PC-3 (cell line): Measurements from ENCODE around the gene APOO. TPM values are rescaled to one million over a fixed set of nuclear protein-coding genes. Genes with fewer than 3 reads are reported as not detected.

Experiments used
- ATAC-seq: fragments of 200-7000 bp; cut with Tn5 transposase; 2 replicates; pipeline ENCODE4 v1.9.1; 2020; ENCODE audit warnings: mild to moderate bottlenecking, moderate library complexity
- BruUV-seq: library from RNA; stranded (reverse); fragments of 400-500 nt; replicated peaks from 2 replicates; lab custom pipeline; 2021; lab: Mats Ljungman, UMichigan
- CTCF ChIA-PET: fragments of 300-600 bp; sonication (Branson Sonifier 250); formaldehyde crosslinking; loops from one replicate; lab custom pipeline; 2022; ENCODE audit warnings: antibody characterized with exemption; lab: Charles Lee
- POLR2A ChIA-PET: fragments of 300-600 bp; sonication (Branson Sonifier 250); formaldehyde crosslinking; loops from one replicate; lab custom pipeline; 2022; ENCODE audit warnings: antibody characterized with exemption; ENCODE audit not compliant: unreplicated experiment; lab: Charles Lee
- DNase-seq: peaks from one replicate; pipeline ENCODE4 v3.0.0-alpha.2; 2015
- H2AFZ ChIP-seq: fragments of 300-600 bp; sonication (generic); 2 replicates; pipeline ENCODE4 v1.6.0; 2016; ENCODE audit warnings: antibody characterized with exemption, low read length
- H3F3A ChIP-seq: fragments of 300-600 bp; sonication (generic); one replicate; pipeline ENCODE4 v1.6.0; 2017; ENCODE audit warnings: antibody characterized with exemption, low read length, control low read depth, mild to moderate bottlenecking; ENCODE audit not compliant: unreplicated experiment
- H3K27ac ChIP-seq: fragments of 300-600 bp; sonication (generic); 2 replicates; pipeline ENCODE4 v1.5.1; 2016; ENCODE audit warnings: mild to moderate bottlenecking, low read length
- H3K27me3 ChIP-seq: fragments of 300-600 bp; sonication (generic); 2 replicates; pipeline ENCODE4 v1.6.1; 2016; ENCODE audit warnings: low read length, mixed read lengths
- H3K36me3 ChIP-seq: fragments of 300-600 bp; sonication (generic); 2 replicates; pipeline ENCODE4 v1.6.1; 2016; ENCODE audit warnings: low read depth, mixed run types, low read length, mixed read lengths
- H3K4me1 ChIP-seq: fragments of 300-600 bp; sonication (generic); 2 replicates; pipeline ENCODE4 v1.5.1; 2016; ENCODE audit warnings: low read length; ENCODE audit not compliant: insufficient read depth
- H3K4me2 ChIP-seq: fragments of 300-600 bp; sonication (generic); 2 replicates; pipeline ENCODE4 v1.6.0; 2016; ENCODE audit warnings: low read length
- H3K4me3 ChIP-seq: fragments of 300-600 bp; sonication (generic); 2 replicates; pipeline ENCODE4 v1.5.1; 2016; ENCODE audit warnings: mild to moderate bottlenecking, low read length, mixed read lengths
- H3K79me2 ChIP-seq: fragments of 300-600 bp; sonication (generic); 2 replicates; pipeline ENCODE4 v1.6.1; 2017; ENCODE audit warnings: low read length, mixed read lengths
- H3K9ac ChIP-seq: fragments of 300-600 bp; sonication (generic); 2 replicates; pipeline ENCODE4 v1.6.0; 2016; ENCODE audit warnings: mild to moderate bottlenecking, low read length
- H3K9me2 ChIP-seq: fragments of 300-600 bp; sonication (generic); replicated peaks from 2 replicates; pipeline ENCODE4 v1.6.1; 2016; ENCODE audit warnings: mixed run types, low read length, mixed read lengths
- H3K9me3 ChIP-seq: fragments of 300-600 bp; sonication (generic); 2 replicates; pipeline ENCODE4 v1.6.1; 2016; ENCODE audit warnings: low read length, mixed read lengths
- H4K20me1 ChIP-seq: fragments of 300-600 bp; sonication (generic); 2 replicates; pipeline ENCODE4 v1.6.1; 2016; ENCODE audit warnings: low read length, mixed read lengths
- CTCF ChIP-seq: fragments of 300-600 bp; sonication (generic); conservative IDR thresholded peaks from 2 replicates; pipeline ENCODE4 v1.5.1; 2017; ENCODE audit warnings: antibody characterized with exemption, low read depth, mild to moderate bottlenecking, low read length
- EZH2 ChIP-seq: fragments of 300-600 bp; sonication (generic); IDR thresholded peaks from one replicate; pipeline ENCODE4 v1.6.1; 2017; ENCODE audit warnings: antibody characterized with exemption, mild to moderate bottlenecking, low read length; ENCODE audit not compliant: unreplicated experiment
- EZH2phosphoT487 ChIP-seq: fragments of 300-600 bp; sonication (generic); IDR thresholded peaks from 2 replicates; pipeline ENCODE4 v1.6.1; 2018; ENCODE audit warnings: mild to moderate bottlenecking, antibody characterized with exemption, low read length, borderline replicate concordance
- intact Hi-C: fragments of 100-400 bp; cut with micrococcal nuclease; formaldehyde crosslinking; loops from 2 replicates; pipeline ENCODE4 v1.9.0; 2023
- total RNA-seq: library from RNA; depleted of rRNA; stranded (reverse); fragments of >200 nt; gene quantifications from 2 replicates; pipeline ENCODE4 v1.2.3, GENCODE V29; 2014

APOO gene
- total RNA-seq, 1 experiment from 2014 or later, result 34.0 TPM

- no peak overlapping the region for H2AFZ ChIP-seq
- no peak overlapping the region for H3K9ac ChIP-seq
- no peaks in the 10 kb centered on the region for H3K36me3 ChIP-seq
- no peaks in the 10 kb centered on the region for H4K20me1 ChIP-seq
- no peak overlapping the region for H3K27ac ChIP-seq
- no peak overlapping the region for H3K4me3 ChIP-seq
- no peaks in the 10 kb centered on the region for H3K9me3 ChIP-seq
- intact Hi-C loops, result no loop called here
- no peaks in the 10 kb centered on the region for H3K9me2 ChIP-seq
- POLR2A ChIA-PET, result no interaction called here
- H3K79me2 ChIP-seq, result no peaks in the 10 kb centered on the region
- H3K4me1 ChIP-seq, result no peaks in the 10 kb centered on the region
- no peak for DNase-seq
- CTCF ChIA-PET, result no interaction called here
- H3K4me2 ChIP-seq, result no peak overlapping the region
- H3K27me3 ChIP-seq, result peaks cover 12% of the 10 kb centered on the region; the same call in 1 of the 2 replicates
- BruUV-seq, result no TSS peak
- H3F3A ChIP-seq, result no peaks in the 10 kb centered on the region
- no peak for ATAC-seq
- no peak for TF ChIP-seq EZH2phosphoT487
- TF ChIP-seq EZH2, result no peak
- no peak for TF ChIP-seq CTCF
These were observed 37.5 kb upstream of the APOO start for GRCh38 chrX:23945206-23945605.

- no peaks in the 10 kb centered on the region for H4K20me1 ChIP-seq
- DNase-seq (no peak), ATAC-seq (no peak)
- H3K79me2 ChIP-seq, result no peaks in the 10 kb centered on the region
- H3K36me3 ChIP-seq, result no peaks in the 10 kb centered on the region
- no peak overlapping the region for H2AFZ ChIP-seq
- CTCF ChIA-PET, result no interaction called here
- no peak overlapping the region for H3K27ac ChIP-seq
- no peak overlapping the region for H3K4me3 ChIP-seq
- H3K9me3 ChIP-seq, result no peaks in the 10 kb centered on the region
- no peaks in the 10 kb centered on the region for H3K4me1 ChIP-seq
- POLR2A ChIA-PET, result no interaction called here
- intact Hi-C loops, result no loop called here
- H3K4me2 ChIP-seq, result no peak overlapping the region
- no peaks in the 10 kb centered on the region for H3K9me2 ChIP-seq
- no TSS peak for BruUV-seq
- TF ChIP-seq EZH2 (no peak), EZH2phosphoT487 (no peak), CTCF (no peak)
- no peak overlapping the region for H3K9ac ChIP-seq
- H3F3A ChIP-seq, result no peaks in the 10 kb centered on the region
- peaks cover 12% of the 10 kb centered on the region; the same call in 1 of the 2 replicates for H3K27me3 ChIP-seq
These were observed 36.5 kb upstream of the APOO start for GRCh38 chrX:23944234-23944633.

- no peaks in the 10 kb centered on the region for H4K20me1 ChIP-seq
- no TSS peak for BruUV-seq
- intact Hi-C loops, result loop anchor here (10.0 kb wide), 1 partner anchor 86 kb away; the partner anchor contains the start of gene KLHL15
- ATAC-seq, result no peak
- no peak overlapping the region for H3K9ac ChIP-seq
- no peaks in the 10 kb centered on the region for H3K79me2 ChIP-seq
- H3K9me2 ChIP-seq, result no peaks in the 10 kb centered on the region
- CTCF ChIA-PET, result no interaction called here
- no peaks in the 10 kb centered on the region for H3K9me3 ChIP-seq
- H3F3A ChIP-seq, result no peaks in the 10 kb centered on the region
- POLR2A ChIA-PET, result no interaction called here
- no peak for DNase-seq
- no peak overlapping the region for H3K27ac ChIP-seq
- H3K4me3 ChIP-seq, result no peak overlapping the region
- no peak for TF ChIP-seq EZH2
- H3K4me2 ChIP-seq, result no peak overlapping the region
- no peaks in the 10 kb centered on the region for H3K36me3 ChIP-seq
- H3K4me1 ChIP-seq, result no peaks in the 10 kb centered on the region
- H2AFZ ChIP-seq, result no peak overlapping the region
- 0 out of 2 replicates have a peak, but pooled peaks cover 2% of the 10 kb centered on the region for H3K27me3 ChIP-seq
These were observed 31.5 kb upstream of the APOO start for GRCh38 chrX:23939203-23939602.
